HepG2 (cell line): ENCODE measurements around the gene CASKIN1. TPM values are rescaled to one million over a fixed set of nuclear protein-coding genes. Genes with fewer than 3 reads are reported as not detected.
A peak's percentile ranks its signal among the peaks of the same experiment; 100 is the strongest.

ENCODE experiments used
- ATRX ChIP-seq: sonication (generic); formaldehyde crosslinking; IDR thresholded peaks from 2 replicates; pipeline ENCODE4 v1.4.0; 2020; ENCODE audit warnings: missing genetic modification reagents, borderline replicate concordance
- HDAC1 ChIP-seq: sonication (generic); formaldehyde crosslinking; IDR thresholded peaks from 2 replicates; pipeline ENCODE4 v1.5.1; 2020; ENCODE audit warnings: mild to moderate bottlenecking, missing genetic modification reagents
- HMG20B ChIP-seq: conservative IDR thresholded peaks from 2 replicates; pipeline ENCODE4 v1.6.1; 2016; ENCODE audit warnings: missing genetic modification reagents, missing compliant biosample characterization
- JARID2 ChIP-seq: sonication (generic); formaldehyde crosslinking; IDR thresholded peaks from 2 replicates; pipeline ENCODE4 v1.8.1; 2023; ENCODE audit warnings: missing genetic modification reagents, inconsistent platforms; ENCODE audit not compliant: insufficient replicate concordance
- KDM5B ChIP-seq: sonication (generic); formaldehyde crosslinking; IDR thresholded peaks from 2 replicates; pipeline ENCODE4 v1.4.0; 2020; ENCODE audit warnings: missing genetic modification reagents, mild to moderate bottlenecking, borderline replicate concordance
- KLF12 ChIP-seq: sonication (generic); formaldehyde crosslinking; IDR thresholded peaks from 2 replicates; pipeline ENCODE4 v1.4.0; 2020; ENCODE audit warnings: missing genetic modification reagents, borderline replicate concordance
- KLF16 ChIP-seq, 2 experiments: sonication (generic) in 1 of 2; formaldehyde crosslinking in 1 of 2; IDR thresholded peaks; 2 replicates each; pipeline versions ENCODE4 v1.6.1 to v1.8.0; 2016 to 2023; ENCODE audit warnings: missing genetic modification reagents in 2 of 2, missing compliant biosample characterization in 1 of 2
- LCORL ChIP-seq, 2 experiments: fragments of 450-650 bp in 1 of 2; sonication (generic) in 1 of 2; formaldehyde crosslinking in 1 of 2; IDR thresholded peaks; 2 replicates each; pipeline versions ENCODE4 v1.5.0 to v1.6.1; 2017 to 2020; ENCODE audit warnings: antibody characterized with exemption in 1 of 2, missing genetic modification reagents in 1 of 2
- MYC ChIP-seq: sonication (generic); formaldehyde crosslinking; IDR thresholded peaks from 2 replicates; pipeline ENCODE4 v1.9.0; 2021; ENCODE audit warnings: missing genetic modification reagents, borderline replicate concordance
- PLRG1 ChIP-seq: fragments of 450-650 bp; conservative IDR thresholded peaks from 2 replicates; pipeline ENCODE4 v1.6.1; 2016
- REPIN1 ChIP-seq: sonication (generic); formaldehyde crosslinking; IDR thresholded peaks from 2 replicates; pipeline ENCODE4 v1.8.0; 2022; ENCODE audit warnings: missing genetic modification reagents, low read depth, mild to moderate bottlenecking, borderline replicate concordance
- SIN3B ChIP-seq: fragments of 150-350 bp; IDR thresholded peaks from 2 replicates; pipeline ENCODE4 v1.6.1; 2014; ENCODE audit warnings: low read length
- THYN1 ChIP-seq: sonication (generic); formaldehyde crosslinking; IDR thresholded peaks from 2 replicates; pipeline ENCODE4 v1.8.1; 2023; ENCODE audit warnings: low read depth, mild to moderate bottlenecking, moderate library complexity, missing genetic modification reagents, borderline replicate concordance
- ZNF7 ChIP-seq: IDR thresholded peaks from 2 replicates; pipeline ENCODE4 v1.6.1; 2016; ENCODE audit warnings: missing biosample characterization, missing genetic modification reagents
- ZNF766 ChIP-seq: sonication (generic); formaldehyde crosslinking; IDR thresholded peaks from 2 replicates; pipeline ENCODE4 v1.5.0; 2020; ENCODE audit warnings: missing genetic modification reagents, borderline replicate concordance
- ZNF891 ChIP-seq: sonication (generic); formaldehyde crosslinking; IDR thresholded peaks from 2 replicates; pipeline ENCODE4 v1.5.0; 2020; ENCODE audit warnings: mild to moderate bottlenecking, missing genetic modification reagents
- ZSCAN31 ChIP-seq: sonication (generic); formaldehyde crosslinking; IDR thresholded peaks from 2 replicates; pipeline ENCODE4 v1.5.0; 2020; ENCODE audit warnings: low read depth, mild to moderate bottlenecking, missing genetic modification reagents
- polyA plus RNA-seq, 8 experiments: library from polyadenylated mRNA; depleted of rRNA in 3 of 8; stranded (reverse) in 7 of 8; unstranded in 1 of 8; fragments of >200 nt; fragmentation: Illumina TruSeq in 4 of 8; extraction: Trizol in 4 of 8; gene quantifications; 2 replicates each; pipeline versions ENCODE4 v1.2.1 to v1.2.3, GENCODE V29; 2011 to 2016; ENCODE audit warnings: low read depth in 4 of 8, missing spikeins in 1 of 8, mixed read lengths in 1 of 8; ENCODE audit not compliant: insufficient read depth in 1 of 8
- total RNA-seq, 5 experiments: library from RNA; depleted of rRNA; stranded (reverse); fragments of >200 nt; fragmentation: Illumina TruSeq; extraction: Trizol; gene quantifications; 2 replicates each; pipeline ENCODE4 v1.2.3, GENCODE V29; 2016; ENCODE audit warnings: low read depth in 1 of 5
- TF ChIP-seq, protein P1 (sequence below): sonication (generic); formaldehyde crosslinking; IDR thresholded peaks from 2 replicates; pipeline ENCODE4; 2020; ENCODE audit warnings: missing genetic modification reagents, mild to moderate bottlenecking, borderline replicate concordance
- TF ChIP-seq, protein P2 (sequence below): IDR thresholded peaks from 2 replicates; pipeline ENCODE4 v1.6.1; 2016; ENCODE audit warnings: mild to moderate bottlenecking
- TF ChIP-seq, protein P3 (sequence below): IDR thresholded peaks from 2 replicates; pipeline ENCODE4 v1.6.1; 2016; ENCODE audit warnings: missing compliant biosample characterization, missing genetic modification reagents, borderline replicate concordance
- TF ChIP-seq, protein P4 (sequence below): IDR thresholded peaks from 2 replicates; pipeline ENCODE4 v1.6.1; 2016

Gene CASKIN1
- total and polyA plus RNA-seq, 2 of the 13 experiments (the other 11 are each of a cell fraction or from before 2014, with no cell fraction given) = 1.2 to 2.2 TPM

DNA sequence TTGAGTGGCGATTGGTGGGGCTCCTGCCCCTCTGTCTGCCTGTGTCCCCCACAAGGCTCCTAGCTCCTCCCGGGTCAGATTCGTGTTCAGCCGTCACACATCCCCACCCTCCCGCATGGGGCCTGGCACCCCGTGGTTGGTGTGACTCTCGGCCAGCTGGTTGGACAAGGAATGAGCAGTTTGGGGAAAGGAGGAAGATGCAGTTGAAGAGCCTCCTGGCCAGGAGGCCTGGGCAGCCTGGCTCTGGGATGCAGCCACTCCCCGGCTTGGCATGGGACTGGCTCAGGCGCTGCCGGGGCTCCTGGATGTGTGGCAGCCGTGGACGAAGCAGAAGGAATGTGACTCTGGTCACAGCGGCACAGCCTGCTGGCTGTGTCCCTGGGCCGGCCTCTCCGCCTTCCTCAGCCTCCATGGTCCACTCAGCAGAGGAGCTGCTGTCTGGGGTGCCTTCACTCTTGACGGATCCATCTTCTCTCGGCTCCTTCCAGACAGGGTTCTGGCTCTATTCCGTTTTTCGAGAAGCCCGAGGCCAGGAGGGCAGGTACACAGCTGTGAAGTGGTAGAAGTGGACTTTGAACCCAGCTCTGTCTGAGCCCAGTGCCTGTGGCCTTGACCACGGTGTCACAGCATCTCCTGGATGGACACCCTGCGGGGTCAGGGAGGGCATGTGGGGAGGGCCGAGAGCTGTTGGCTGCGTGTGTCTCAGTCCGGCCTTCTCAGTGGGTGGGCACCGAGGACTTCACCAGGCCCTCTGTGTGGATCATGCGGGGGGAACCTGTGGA is 38.7 kb downstream of the CASKIN1 start (continued):
- TF ChIP-seq ZNF7 (CRISPR knock-in tag) = no peak
- TF ChIP-seq ZNF891 (CRISPR knock-in tag) = peak; percentile 55; the same call in 1 of the 2 replicates
- TF ChIP-seq, protein P1, sequence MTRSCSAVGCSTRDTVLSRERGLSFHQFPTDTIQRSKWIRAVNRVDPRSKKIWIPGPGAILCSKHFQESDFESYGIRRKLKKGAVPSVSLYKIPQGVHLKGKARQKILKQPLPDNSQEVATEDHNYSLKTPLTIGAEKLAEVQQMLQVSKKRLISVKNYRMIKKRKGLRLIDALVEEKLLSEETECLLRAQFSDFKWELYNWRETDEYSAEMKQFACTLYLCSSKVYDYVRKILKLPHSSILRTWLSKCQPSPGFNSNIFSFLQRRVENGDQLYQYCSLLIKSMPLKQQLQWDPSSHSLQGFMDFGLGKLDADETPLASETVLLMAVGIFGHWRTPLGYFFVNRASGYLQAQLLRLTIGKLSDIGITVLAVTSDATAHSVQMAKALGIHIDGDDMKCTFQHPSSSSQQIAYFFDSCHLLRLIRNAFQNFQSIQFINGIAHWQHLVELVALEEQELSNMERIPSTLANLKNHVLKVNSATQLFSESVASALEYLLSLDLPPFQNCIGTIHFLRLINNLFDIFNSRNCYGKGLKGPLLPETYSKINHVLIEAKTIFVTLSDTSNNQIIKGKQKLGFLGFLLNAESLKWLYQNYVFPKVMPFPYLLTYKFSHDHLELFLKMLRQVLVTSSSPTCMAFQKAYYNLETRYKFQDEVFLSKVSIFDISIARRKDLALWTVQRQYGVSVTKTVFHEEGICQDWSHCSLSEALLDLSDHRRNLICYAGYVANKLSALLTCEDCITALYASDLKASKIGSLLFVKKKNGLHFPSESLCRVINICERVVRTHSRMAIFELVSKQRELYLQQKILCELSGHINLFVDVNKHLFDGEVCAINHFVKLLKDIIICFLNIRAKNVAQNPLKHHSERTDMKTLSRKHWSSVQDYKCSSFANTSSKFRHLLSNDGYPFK = peak; percentile 54; the same call in 1 of the 2 replicates
- TF ChIP-seq THYN1 (CRISPR knock-in tag) = no peak
- peak in 1 of 2 experiments; percentile 63; a peak in 1 of 4 replicates for TF ChIP-seq KLF16 (CRISPR knock-in tag; IDR thresholded peaks at IDR 0.05)
- TF ChIP-seq, protein P2, sequence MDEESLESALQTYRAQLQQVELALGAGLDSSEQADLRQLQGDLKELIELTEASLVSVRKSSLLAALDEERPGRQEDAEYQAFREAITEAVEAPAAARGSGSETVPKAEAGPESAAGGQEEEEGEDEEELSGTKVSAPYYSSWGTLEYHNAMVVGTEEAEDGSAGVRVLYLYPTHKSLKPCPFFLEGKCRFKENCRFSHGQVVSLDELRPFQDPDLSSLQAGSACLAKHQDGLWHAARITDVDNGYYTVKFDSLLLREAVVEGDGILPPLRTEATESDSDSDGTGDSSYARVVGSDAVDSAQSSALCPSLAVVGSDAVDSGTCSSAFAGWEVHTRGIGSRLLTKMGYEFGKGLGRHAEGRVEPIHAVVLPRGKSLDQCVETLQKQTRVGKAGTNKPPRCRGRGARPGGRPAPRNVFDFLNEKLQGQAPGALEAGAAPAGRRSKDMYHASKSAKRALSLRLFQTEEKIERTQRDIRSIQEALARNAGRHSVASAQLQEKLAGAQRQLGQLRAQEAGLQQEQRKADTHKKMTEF (CRISPR knock-in tag) = peak; percentile 75; the same call in 1 of the 2 replicates
- TF ChIP-seq HMG20B = 0 out of 2 replicates have a peak, but pooled peaks have one; percentile 37
- peak; percentile 97 for TF ChIP-seq HDAC1 (CRISPR knock-in tag)
- 0 out of 2 replicates have a peak, but pooled peaks have one; percentile 24 for TF ChIP-seq ZSCAN31 (CRISPR knock-in tag)
- peak; percentile 79; the same call in 1 of the 2 replicates for TF ChIP-seq MYC (CRISPR knock-in tag)
- TF ChIP-seq ZNF766 (CRISPR knock-in tag) = no peak
- TF ChIP-seq ATRX (CRISPR knock-in tag) = no peak
- TF ChIP-seq KDM5B (CRISPR knock-in tag) = peak; percentile 73; the same call in 1 of the 2 replicates
- 0 out of 2 replicates have a peak, but pooled peaks have one; percentile 54 for TF ChIP-seq KLF12 (CRISPR knock-in tag)
- TF ChIP-seq PLRG1 = no peak
- TF ChIP-seq, protein P3, sequence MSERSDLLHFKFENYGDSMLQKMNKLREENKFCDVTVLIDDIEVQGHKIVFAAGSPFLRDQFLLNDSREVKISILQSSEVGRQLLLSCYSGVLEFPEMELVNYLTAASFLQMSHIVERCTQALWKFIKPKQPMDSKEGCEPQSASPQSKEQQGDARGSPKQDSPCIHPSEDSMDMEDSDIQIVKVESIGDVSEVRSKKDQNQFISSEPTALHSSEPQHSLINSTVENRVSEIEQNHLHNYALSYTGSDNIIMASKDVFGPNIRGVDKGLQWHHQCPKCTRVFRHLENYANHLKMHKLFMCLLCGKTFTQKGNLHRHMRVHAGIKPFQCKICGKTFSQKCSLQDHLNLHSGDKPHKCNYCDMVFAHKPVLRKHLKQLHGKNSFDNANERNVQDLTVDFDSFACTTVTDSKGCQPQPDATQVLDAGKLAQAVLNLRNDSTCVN (CRISPR knock-in tag) = peak; percentile 69; the same call in 1 of the 2 replicates
- TF ChIP-seq REPIN1 (CRISPR knock-in tag) = peak; percentile 62; the same call in 1 of the 2 replicates
- TF ChIP-seq, protein P4, sequence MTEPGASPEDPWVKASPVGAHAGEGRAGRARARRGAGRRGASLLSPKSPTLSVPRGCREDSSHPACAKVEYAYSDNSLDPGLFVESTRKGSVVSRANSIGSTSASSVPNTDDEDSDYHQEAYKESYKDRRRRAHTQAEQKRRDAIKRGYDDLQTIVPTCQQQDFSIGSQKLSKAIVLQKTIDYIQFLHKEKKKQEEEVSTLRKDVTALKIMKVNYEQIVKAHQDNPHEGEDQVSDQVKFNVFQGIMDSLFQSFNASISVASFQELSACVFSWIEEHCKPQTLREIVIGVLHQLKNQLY (CRISPR knock-in tag) = peak; percentile 69; the same call in 1 of the 2 replicates
- TF ChIP-seq LCORL (IDR thresholded peaks at IDR 0.05) = no peak
- TF ChIP-seq LCORL (CRISPR knock-in tag; IDR thresholded peaks at IDR 0.05) = peak; percentile 93
- TF ChIP-seq JARID2 (CRISPR knock-in tag) = no peak
- TF ChIP-seq SIN3B = no peak
